DND-41 (cell line): ENCODE results near the gene RAB26.

ENCODE experiments used
- EZH2 ChIP-seq: IDR thresholded peaks from 3 replicates; pipeline ENCODE4 v1.6.1; 2012; ENCODE audit warnings: borderline replicate concordance, low read depth, mild to moderate bottlenecking, moderate library complexity, low read length, inconsistent platforms; ENCODE audit not compliant: severe bottlenecking
- TF ChIP-seq, protein P1 (sequence below): IDR thresholded peaks from 2 replicates; pipeline ENCODE4 v1.5.1; 2012; ENCODE audit warnings: borderline replicate concordance, low read length, moderate library complexity, mild to moderate bottlenecking; ENCODE audit not compliant: poor library complexity, severe bottlenecking; ENCODE audit errors: extremely low read depth

DNA sequence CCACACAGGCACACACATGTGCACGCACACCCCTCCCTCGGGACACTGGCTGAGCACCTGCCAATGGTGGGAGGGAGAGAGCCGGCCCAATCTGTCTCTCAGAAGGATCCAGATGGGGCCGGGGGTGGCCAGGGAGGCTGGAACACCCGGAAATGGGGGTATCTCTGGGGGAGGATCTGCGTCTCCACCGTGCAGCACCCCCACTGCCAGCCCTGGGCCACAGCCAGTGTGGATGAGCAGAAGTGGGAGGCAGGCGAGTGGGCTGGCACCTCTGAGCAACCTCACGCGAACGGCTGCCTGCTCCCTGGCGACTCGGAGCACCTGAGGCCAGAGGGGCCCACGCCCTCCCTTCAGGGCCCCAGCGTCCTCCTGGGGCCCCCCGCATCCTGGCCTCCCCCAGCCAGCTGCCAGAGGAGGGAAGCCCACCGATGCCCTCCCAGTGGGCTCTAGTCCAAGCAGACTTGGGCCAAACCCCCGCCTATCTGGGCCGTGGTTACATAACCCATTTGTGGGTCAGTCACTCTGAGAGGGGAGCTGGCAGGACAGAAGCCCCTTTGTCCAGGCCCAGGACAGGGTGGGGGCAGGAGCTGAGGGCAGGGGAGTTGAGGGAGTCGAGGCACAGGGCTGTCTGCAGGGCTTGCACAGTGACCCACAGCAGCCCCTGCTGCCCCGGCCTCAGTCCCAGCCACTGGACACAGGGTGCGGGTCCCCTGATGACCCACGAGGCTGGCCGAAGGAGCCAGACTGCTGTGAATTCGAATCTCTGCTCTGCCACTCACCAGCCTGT is 42.4 kb downstream of the RAB26 start:
- TF ChIP-seq, protein P1, sequence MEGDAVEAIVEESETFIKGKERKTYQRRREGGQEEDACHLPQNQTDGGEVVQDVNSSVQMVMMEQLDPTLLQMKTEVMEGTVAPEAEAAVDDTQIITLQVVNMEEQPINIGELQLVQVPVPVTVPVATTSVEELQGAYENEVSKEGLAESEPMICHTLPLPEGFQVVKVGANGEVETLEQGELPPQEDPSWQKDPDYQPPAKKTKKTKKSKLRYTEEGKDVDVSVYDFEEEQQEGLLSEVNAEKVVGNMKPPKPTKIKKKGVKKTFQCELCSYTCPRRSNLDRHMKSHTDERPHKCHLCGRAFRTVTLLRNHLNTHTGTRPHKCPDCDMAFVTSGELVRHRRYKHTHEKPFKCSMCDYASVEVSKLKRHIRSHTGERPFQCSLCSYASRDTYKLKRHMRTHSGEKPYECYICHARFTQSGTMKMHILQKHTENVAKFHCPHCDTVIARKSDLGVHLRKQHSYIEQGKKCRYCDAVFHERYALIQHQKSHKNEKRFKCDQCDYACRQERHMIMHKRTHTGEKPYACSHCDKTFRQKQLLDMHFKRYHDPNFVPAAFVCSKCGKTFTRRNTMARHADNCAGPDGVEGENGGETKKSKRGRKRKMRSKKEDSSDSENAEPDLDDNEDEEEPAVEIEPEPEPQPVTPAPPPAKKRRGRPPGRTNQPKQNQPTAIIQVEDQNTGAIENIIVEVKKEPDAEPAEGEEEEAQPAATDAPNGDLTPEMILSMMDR: no peak
- no peak for TF ChIP-seq EZH2
